Measurements from ENCODE around the gene FOXE1.

Gene FOXE1

GRCh38 chr9:97861148-97861475 is 8.1 kb downstream of the FOXE1 start:
- Histone ChIP-seq H4K20me1 (ENCODE audit: control insufficient read depth, insufficient read depth, low read depth, low read length) (no peaks in the 10 kb centered on the region), H3K27ac (ENCODE audit: low read depth, low read length) (no peak overlapping the region), H3K79me2 (ENCODE audit: control insufficient read depth, low read length) (no peaks in the 10 kb centered on the region), H3K9me2 (replicated peaks; ENCODE audit: control insufficient read depth, low read length) (no peaks in the 10 kb centered on the region), H3F3A (ENCODE audit: control insufficient read depth, insufficient read depth) (no peaks in the 10 kb centered on the region), H3K4me3 (ENCODE audit: low read length) (no peak overlapping the region), H3K36me3 (ENCODE audit: control insufficient read depth, low read length) (no peaks in the 10 kb centered on the region; the same call in 1 of the 2 replicates), H3K4me1 (ENCODE audit: control insufficient read depth, low read length) (peaks cover 16% of the 10 kb centered on the region), H3K4me2 (ENCODE audit: low read length) (no peak overlapping the region), H3K27me3 (ENCODE audit: control insufficient read depth, low read length) (peaks cover 12% of the 10 kb centered on the region), H3K9me3 (ENCODE audit: control insufficient read depth, insufficient read depth, low read length) (peaks cover 13% of the 10 kb centered on the region)
- no peak for TF ChIP-seq EZH2phosphoT487 (IDR thresholded peaks at IDR 0.05; ENCODE audit: borderline replicate concordance, low read length)
- TF ChIP-seq CTCF (IDR thresholded peaks at IDR 0.05; ENCODE audit: low read depth, low read length, poor library complexity, severe bottlenecking) = no peak

GRCh38 chr9:97863314-97863713 is 10.3 kb downstream of the FOXE1 start:
- Histone ChIP-seq H3K4me3 (ENCODE audit: low read length) (no peak overlapping the region), H4K20me1 (ENCODE audit: control insufficient read depth, insufficient read depth, low read depth, low read length) (no peaks in the 10 kb centered on the region), H3K36me3 (ENCODE audit: control insufficient read depth, low read length) (no peaks in the 10 kb centered on the region; the same call in 1 of the 2 replicates), H3K4me2 (ENCODE audit: low read length) (no peak overlapping the region), H3K4me1 (ENCODE audit: control insufficient read depth, low read length) (peaks cover 35% of the 10 kb centered on the region), H3K9me3 (ENCODE audit: control insufficient read depth, insufficient read depth, low read length) (peaks cover 19% of the 10 kb centered on the region), H3K27ac (ENCODE audit: low read depth, low read length) (no peak overlapping the region), H3F3A (ENCODE audit: control insufficient read depth, insufficient read depth) (peaks cover 5% of the 10 kb centered on the region), H3K79me2 (ENCODE audit: control insufficient read depth, low read length) (no peaks in the 10 kb centered on the region), H3K9me2 (replicated peaks; ENCODE audit: control insufficient read depth, low read length) (no peaks in the 10 kb centered on the region), H3K27me3 (ENCODE audit: control insufficient read depth, low read length) (peaks cover 3% of the 10 kb centered on the region; the same call in 1 of the 2 replicates)
- no peak for TF ChIP-seq CTCF (IDR thresholded peaks at IDR 0.05; ENCODE audit: low read depth, low read length, poor library complexity, severe bottlenecking)
- TF ChIP-seq EZH2phosphoT487 (IDR thresholded peaks at IDR 0.05; ENCODE audit: borderline replicate concordance, low read length) = no peak

- Histone ChIP-seq H3K4me3 (ENCODE audit: low read length) (no peak overlapping the region), H3K27ac (ENCODE audit: low read depth, low read length) (no peak overlapping the region), H3K4me2 (ENCODE audit: low read length) (no peak overlapping the region), H3K27me3 (ENCODE audit: control insufficient read depth, low read length) (peaks cover 3% of the 10 kb centered on the region; the same call in 1 of the 2 replicates), H3K9me2 (replicated peaks; ENCODE audit: control insufficient read depth, low read length) (no peaks in the 10 kb centered on the region), H3K9me3 (ENCODE audit: control insufficient read depth, insufficient read depth, low read length) (peaks cover 19% of the 10 kb centered on the region), H3K79me2 (ENCODE audit: control insufficient read depth, low read length) (no peaks in the 10 kb centered on the region), H4K20me1 (ENCODE audit: control insufficient read depth, insufficient read depth, low read depth, low read length) (no peaks in the 10 kb centered on the region), H3F3A (ENCODE audit: control insufficient read depth, insufficient read depth) (peaks cover 5% of the 10 kb centered on the region), H3K4me1 (ENCODE audit: control insufficient read depth, low read length) (peaks cover 35% of the 10 kb centered on the region), H3K36me3 (ENCODE audit: control insufficient read depth, low read length) (no peaks in the 10 kb centered on the region; the same call in 1 of the 2 replicates)
- no peak for TF ChIP-seq CTCF (IDR thresholded peaks at IDR 0.05; ENCODE audit: low read depth, low read length, poor library complexity, severe bottlenecking)
- TF ChIP-seq EZH2phosphoT487 (IDR thresholded peaks at IDR 0.05; ENCODE audit: borderline replicate concordance, low read length) = no peak
Measured at GRCh38 chr9:97864396-97864795, 11.4 kb downstream of the FOXE1 start.

Data from DOHH2 (cell line).